ENCODE data around the gene GBX2. TPM values are rescaled to one million over a fixed set of nuclear protein-coding genes. Genes with fewer than 3 reads are reported as not detected.

The GBX2 gene
- total RNA-seq, 1 experiment from 2014 or later, result 25.6 TPM

DNA sequence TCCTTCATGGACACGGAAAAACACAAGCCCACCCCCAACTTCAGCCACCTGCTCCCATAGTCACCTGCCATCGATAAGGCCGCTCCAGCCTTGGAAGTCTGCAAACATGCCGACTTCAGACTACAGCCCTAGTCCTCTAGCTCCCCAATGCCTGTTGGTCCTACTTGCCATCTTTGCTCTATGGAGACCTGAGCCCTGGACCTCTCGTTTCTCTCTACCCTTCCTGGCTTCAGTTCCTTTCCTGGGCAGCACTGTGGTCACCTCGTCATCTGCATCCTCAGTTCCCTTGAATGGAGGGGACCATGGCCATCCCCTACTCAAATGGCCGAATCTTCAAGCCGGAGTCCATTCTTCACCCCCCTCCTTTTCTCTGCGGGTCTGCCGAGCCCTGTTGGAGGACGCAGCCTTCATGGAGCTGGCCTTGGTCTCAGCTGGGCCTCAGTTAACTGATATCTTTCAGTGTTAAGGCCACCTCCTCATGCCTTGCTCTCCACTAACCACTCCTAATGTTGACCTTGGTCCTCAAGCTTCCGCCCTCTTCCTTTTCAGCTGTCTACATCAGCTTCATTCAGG lies 47.7 kb upstream of the GBX2 start (continued):
- TF ChIP-seq, protein P1, sequence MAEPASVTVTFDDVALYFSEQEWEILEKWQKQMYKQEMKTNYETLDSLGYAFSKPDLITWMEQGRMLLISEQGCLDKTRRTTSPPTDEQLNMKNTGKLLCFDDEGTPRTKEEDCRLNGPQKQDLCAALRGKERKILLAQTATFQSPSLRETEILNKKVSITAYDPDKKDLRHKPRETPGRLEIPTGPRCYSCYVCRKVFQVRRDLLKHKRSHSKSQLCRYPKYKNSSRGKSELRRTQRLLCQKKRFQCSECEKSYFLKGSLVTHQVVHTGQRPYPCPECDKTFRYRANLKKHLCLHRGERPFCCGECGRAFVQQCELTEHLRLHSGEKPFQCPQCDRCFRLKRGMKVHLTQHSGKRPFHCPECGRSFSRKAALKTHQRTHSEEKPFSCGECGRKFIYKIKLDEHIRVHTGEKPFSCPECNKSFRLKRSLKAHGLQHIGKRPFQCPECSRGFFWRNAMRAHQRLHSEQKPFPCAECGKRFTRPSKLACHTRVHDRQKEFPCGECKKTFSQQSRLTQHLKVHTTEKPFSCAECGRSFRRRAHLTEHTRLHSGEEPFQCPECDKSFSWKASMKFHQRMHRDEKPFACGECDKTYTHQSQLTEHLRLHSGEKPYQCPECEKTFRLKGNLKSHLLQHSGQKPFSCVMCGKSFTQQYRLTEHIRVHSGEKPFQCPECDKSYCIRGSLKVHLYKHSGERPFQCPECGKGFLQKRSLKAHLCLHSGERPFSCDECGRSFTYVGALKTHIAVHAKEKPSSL (CRISPR knock-in tag; conservative IDR thresholded peaks at IDR 0.05), result no peak
- TF ChIP-seq, protein P2, sequence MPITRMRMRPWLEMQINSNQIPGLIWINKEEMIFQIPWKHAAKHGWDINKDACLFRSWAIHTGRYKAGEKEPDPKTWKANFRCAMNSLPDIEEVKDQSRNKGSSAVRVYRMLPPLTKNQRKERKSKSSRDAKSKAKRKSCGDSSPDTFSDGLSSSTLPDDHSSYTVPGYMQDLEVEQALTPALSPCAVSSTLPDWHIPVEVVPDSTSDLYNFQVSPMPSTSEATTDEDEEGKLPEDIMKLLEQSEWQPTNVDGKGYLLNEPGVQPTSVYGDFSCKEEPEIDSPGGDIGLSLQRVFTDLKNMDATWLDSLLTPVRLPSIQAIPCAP (CRISPR knock-in tag; IDR thresholded peaks at IDR 0.05), result no peak
- TF ChIP-seq, protein P3, sequence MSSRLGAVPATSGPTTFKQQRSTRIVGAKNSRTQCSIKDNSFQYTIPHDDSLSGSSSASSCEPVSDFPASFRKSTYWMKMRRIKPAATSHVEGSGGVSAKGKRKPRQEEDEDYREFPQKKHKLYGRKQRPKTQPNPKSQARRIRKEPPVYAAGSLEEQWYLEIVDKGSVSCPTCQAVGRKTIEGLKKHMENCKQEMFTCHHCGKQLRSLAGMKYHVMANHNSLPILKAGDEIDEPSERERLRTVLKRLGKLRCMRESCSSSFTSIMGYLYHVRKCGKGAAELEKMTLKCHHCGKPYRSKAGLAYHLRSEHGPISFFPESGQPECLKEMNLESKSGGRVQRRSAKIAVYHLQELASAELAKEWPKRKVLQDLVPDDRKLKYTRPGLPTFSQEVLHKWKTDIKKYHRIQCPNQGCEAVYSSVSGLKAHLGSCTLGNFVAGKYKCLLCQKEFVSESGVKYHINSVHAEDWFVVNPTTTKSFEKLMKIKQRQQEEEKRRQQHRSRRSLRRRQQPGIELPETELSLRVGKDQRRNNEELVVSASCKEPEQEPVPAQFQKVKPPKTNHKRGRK (CRISPR knock-in tag; IDR thresholded peaks at IDR 0.05; ENCODE audit: borderline replicate concordance), result no peak
- no peak for TF ChIP-seq SP1 (CRISPR knock-in tag; conservative IDR thresholded peaks at IDR 0.05)
- TF ChIP-seq GTF2I (CRISPR knock-in tag; conservative IDR thresholded peaks at IDR 0.05), result no peak
- TF ChIP-seq, protein P4, sequence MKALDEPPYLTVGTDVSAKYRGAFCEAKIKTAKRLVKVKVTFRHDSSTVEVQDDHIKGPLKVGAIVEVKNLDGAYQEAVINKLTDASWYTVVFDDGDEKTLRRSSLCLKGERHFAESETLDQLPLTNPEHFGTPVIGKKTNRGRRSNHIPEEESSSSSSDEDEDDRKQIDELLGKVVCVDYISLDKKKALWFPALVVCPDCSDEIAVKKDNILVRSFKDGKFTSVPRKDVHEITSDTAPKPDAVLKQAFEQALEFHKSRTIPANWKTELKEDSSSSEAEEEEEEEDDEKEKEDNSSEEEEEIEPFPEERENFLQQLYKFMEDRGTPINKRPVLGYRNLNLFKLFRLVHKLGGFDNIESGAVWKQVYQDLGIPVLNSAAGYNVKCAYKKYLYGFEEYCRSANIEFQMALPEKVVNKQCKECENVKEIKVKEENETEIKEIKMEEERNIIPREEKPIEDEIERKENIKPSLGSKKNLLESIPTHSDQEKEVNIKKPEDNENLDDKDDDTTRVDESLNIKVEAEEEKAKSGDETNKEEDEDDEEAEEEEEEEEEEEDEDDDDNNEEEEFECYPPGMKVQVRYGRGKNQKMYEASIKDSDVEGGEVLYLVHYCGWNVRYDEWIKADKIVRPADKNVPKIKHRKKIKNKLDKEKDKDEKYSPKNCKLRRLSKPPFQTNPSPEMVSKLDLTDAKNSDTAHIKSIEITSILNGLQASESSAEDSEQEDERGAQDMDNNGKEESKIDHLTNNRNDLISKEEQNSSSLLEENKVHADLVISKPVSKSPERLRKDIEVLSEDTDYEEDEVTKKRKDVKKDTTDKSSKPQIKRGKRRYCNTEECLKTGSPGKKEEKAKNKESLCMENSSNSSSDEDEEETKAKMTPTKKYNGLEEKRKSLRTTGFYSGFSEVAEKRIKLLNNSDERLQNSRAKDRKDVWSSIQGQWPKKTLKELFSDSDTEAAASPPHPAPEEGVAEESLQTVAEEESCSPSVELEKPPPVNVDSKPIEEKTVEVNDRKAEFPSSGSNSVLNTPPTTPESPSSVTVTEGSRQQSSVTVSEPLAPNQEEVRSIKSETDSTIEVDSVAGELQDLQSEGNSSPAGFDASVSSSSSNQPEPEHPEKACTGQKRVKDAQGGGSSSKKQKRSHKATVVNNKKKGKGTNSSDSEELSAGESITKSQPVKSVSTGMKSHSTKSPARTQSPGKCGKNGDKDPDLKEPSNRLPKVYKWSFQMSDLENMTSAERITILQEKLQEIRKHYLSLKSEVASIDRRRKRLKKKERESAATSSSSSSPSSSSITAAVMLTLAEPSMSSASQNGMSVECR (CRISPR knock-in tag; IDR thresholded peaks at IDR 0.05; ENCODE audit: borderline replicate concordance), result no peak
- TF ChIP-seq SMAD4 (CRISPR knock-in tag; IDR thresholded peaks at IDR 0.05), result no peak
- no peak for TF ChIP-seq ZNF423 (CRISPR knock-in tag; IDR thresholded peaks at IDR 0.05)

DNA sequence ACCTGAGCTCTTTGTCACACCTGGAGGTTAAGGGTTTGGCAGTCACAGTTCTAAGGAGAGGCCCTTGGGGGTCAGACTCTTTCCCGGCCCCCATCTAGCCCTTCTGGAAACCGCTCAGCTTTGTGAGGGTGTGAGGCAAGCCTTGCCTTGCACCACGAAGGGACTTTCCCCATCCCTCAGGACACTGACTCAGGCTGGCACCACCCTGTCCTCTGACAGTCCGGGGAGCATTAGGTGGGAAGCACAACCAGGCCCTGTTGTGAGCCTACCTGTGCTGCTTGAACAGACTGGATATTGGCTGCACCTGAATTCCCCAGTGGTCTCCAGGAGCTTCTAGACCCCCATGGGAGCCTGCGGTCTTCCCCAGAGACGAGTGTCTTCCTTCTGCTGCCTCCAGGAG lies 47.0 kb upstream of the GBX2 start:
- H3K4me1 Mint-ChIP-seq, result peaks cover 7% of the 10 kb centered on the region
- H3K4me3 Mint-ChIP-seq, result no peak overlapping the region
- CTCF ChIA-PET, result interaction anchor here (1.2 kb wide), 1 partner anchor 226 kb away, joined by 3 read pairs; no protein-coding TSS in a partner anchor
- no peak overlapping the region for H3K27ac Mint-ChIP-seq
- ATAC-seq (no peak), DNase-seq (ENCODE audit: low spot score) (no peak)
- POLR2A ChIA-PET, result no interaction called here
- H3K9me3 Mint-ChIP-seq, result no peaks in the 10 kb centered on the region
- TF ChIP-seq ZNF416 (CRISPR knock-in tag; IDR thresholded peaks at IDR 0.05), result no peak
- TF ChIP-seq RORB (CRISPR knock-in tag; IDR thresholded peaks at IDR 0.05), result no peak
- no peak for TF ChIP-seq ZNF263 (CRISPR knock-in tag; IDR thresholded peaks at IDR 0.05; ENCODE audit: low read depth)
- TF ChIP-seq PRRX2 (CRISPR knock-in tag; IDR thresholded peaks at IDR 0.05), result no peak
- no peak for TF ChIP-seq CBFB (CRISPR knock-in tag; IDR thresholded peaks at IDR 0.05; ENCODE audit: low read depth)
- H3K27me3 Mint-ChIP-seq (ENCODE audit: low read depth), result no peaks in the 10 kb centered on the region
- H3K36me3 Mint-ChIP-seq, result no peaks in the 10 kb centered on the region

DNA sequence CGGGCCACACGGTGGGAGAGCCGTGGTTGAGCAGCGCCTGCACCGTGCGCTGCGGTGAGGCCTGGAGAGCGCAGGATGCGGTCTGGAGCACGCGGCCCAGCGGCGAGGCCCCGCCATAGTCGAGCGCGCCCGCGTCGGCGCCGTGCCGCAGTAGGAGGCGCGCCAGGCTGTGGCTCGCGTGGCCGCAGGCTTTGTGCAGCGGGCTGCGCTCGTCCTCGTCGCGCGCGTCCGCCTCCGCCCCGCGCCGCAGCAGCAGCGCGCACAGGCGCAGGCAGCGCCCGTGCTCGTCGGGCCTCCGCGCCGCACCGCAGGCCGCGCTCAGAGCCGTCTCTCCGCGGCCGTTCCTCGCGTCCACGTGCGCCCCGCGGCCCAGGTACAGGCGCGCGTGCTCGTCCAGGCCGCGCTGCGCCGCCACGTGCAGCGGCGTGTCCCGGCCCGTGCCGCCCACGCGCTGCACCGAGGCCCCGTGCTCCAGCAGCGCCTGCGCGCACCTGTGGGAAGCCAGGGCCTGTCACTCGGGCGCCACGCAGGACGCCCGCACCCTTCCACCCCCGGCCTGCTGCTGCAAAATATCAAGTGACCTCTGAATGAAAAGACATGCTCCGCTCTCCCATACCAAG lies 46.3 kb upstream of the GBX2 start:
- Mint-ChIP-seq H3K4me1 (peaks cover 14% of the 10 kb centered on the region), H3K9me3 (no peaks in the 10 kb centered on the region), H3K36me3 (no peaks in the 10 kb centered on the region), H3K27ac (no peak overlapping the region), H3K4me3 (no peak overlapping the region), H3K27me3 (ENCODE audit: low read depth) (no peaks in the 10 kb centered on the region)
- CTCF ChIA-PET, result interaction anchor here (1.2 kb wide), 1 partner anchor 225 kb away, joined by 3 read pairs; no protein-coding TSS in a partner anchor
- no peak for ATAC-seq
- POLR2A ChIA-PET, result no interaction called here
- DNase-seq (ENCODE audit: low spot score), result no peak
- TF ChIP-seq, protein P5, sequence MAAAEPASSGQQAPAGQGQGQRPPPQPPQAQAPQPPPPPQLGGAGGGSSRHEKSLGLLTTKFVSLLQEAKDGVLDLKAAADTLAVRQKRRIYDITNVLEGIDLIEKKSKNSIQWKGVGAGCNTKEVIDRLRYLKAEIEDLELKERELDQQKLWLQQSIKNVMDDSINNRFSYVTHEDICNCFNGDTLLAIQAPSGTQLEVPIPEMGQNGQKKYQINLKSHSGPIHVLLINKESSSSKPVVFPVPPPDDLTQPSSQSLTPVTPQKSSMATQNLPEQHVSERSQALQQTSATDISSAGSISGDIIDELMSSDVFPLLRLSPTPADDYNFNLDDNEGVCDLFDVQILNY (CRISPR knock-in tag; IDR thresholded peaks at IDR 0.05), result no peak
- TF ChIP-seq CBFB (CRISPR knock-in tag; IDR thresholded peaks at IDR 0.05; ENCODE audit: low read depth), result no peak
- no peak for TF ChIP-seq ZNF423 (CRISPR knock-in tag; IDR thresholded peaks at IDR 0.05)
- TF ChIP-seq NFYB (CRISPR knock-in tag; conservative IDR thresholded peaks at IDR 0.05; ENCODE audit: low read depth), result no peak
- TF ChIP-seq, protein P6, sequence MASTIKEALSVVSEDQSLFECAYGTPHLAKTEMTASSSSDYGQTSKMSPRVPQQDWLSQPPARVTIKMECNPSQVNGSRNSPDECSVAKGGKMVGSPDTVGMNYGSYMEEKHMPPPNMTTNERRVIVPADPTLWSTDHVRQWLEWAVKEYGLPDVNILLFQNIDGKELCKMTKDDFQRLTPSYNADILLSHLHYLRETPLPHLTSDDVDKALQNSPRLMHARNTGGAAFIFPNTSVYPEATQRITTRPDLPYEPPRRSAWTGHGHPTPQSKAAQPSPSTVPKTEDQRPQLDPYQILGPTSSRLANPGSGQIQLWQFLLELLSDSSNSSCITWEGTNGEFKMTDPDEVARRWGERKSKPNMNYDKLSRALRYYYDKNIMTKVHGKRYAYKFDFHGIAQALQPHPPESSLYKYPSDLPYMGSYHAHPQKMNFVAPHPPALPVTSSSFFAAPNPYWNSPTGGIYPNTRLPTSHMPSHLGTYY (CRISPR knock-in tag; IDR thresholded peaks at IDR 0.05), result no peak
- TF ChIP-seq, protein P7, sequence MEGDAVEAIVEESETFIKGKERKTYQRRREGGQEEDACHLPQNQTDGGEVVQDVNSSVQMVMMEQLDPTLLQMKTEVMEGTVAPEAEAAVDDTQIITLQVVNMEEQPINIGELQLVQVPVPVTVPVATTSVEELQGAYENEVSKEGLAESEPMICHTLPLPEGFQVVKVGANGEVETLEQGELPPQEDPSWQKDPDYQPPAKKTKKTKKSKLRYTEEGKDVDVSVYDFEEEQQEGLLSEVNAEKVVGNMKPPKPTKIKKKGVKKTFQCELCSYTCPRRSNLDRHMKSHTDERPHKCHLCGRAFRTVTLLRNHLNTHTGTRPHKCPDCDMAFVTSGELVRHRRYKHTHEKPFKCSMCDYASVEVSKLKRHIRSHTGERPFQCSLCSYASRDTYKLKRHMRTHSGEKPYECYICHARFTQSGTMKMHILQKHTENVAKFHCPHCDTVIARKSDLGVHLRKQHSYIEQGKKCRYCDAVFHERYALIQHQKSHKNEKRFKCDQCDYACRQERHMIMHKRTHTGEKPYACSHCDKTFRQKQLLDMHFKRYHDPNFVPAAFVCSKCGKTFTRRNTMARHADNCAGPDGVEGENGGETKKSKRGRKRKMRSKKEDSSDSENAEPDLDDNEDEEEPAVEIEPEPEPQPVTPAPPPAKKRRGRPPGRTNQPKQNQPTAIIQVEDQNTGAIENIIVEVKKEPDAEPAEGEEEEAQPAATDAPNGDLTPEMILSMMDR (IDR thresholded peaks at IDR 0.05), result no peak
- TF ChIP-seq, protein P8, sequence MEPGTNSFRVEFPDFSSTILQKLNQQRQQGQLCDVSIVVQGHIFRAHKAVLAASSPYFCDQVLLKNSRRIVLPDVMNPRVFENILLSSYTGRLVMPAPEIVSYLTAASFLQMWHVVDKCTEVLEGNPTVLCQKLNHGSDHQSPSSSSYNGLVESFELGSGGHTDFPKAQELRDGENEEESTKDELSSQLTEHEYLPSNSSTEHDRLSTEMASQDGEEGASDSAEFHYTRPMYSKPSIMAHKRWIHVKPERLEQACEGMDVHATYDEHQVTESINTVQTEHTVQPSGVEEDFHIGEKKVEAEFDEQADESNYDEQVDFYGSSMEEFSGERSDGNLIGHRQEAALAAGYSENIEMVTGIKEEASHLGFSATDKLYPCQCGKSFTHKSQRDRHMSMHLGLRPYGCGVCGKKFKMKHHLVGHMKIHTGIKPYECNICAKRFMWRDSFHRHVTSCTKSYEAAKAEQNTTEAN (CRISPR knock-in tag; IDR thresholded peaks at IDR 0.05), result no peak

Data from WTC11 (cell line).